IMR-90 (cell line): Measurements from ENCODE around the gene XAF1.

Experiments
- BHLHE40 ChIP-seq: fragments of 150-350 bp; IDR thresholded peaks from 2 replicates; pipeline ENCODE4 v1.6.1; 2016; ENCODE audit warnings: mild to moderate bottlenecking, low read depth, low read length
- CEBPB ChIP-seq: IDR thresholded peaks from 2 replicates; pipeline ENCODE4 v1.6.1; 2012; ENCODE audit warnings: low read depth, low read length, improper control_type of control experiment
- CHD1 ChIP-seq: IDR thresholded peaks from 2 replicates; pipeline ENCODE4 v1.6.1; 2012; ENCODE audit warnings: low read depth, low read length, improper control_type of control experiment
- FOS ChIP-seq: fragments of 150-350 bp; IDR thresholded peaks from 2 replicates; pipeline ENCODE4 v1.6.1; 2016; ENCODE audit warnings: low read depth, low read length
- MAZ ChIP-seq: IDR thresholded peaks from 2 replicates; pipeline ENCODE4 v1.6.1; 2012; ENCODE audit warnings: low read depth, mild to moderate bottlenecking, low read length, improper control_type of control experiment, moderate library complexity, borderline replicate concordance
- MXI1 ChIP-seq: IDR thresholded peaks from 2 replicates; pipeline ENCODE4 v1.6.1; 2012; ENCODE audit warnings: low read depth, mild to moderate bottlenecking, low read length, moderate library complexity, borderline replicate concordance
- POLR2A ChIP-seq: IDR thresholded peaks from 2 replicates; pipeline ENCODE4 v1.6.1; 2012; ENCODE audit warnings: mild to moderate bottlenecking, low read depth, low read length
- RAD21 ChIP-seq: IDR thresholded peaks from 2 replicates; pipeline ENCODE4 v1.6.1; 2012; ENCODE audit warnings: low read length, improper control_type of control experiment
- RCOR1 ChIP-seq: IDR thresholded peaks from 2 replicates; pipeline ENCODE4 v1.6.1; 2012; ENCODE audit warnings: mild to moderate bottlenecking, low read length, improper control_type of control experiment; ENCODE audit not compliant: insufficient replicate concordance
- RFX5 ChIP-seq: IDR thresholded peaks from 2 replicates; pipeline ENCODE4 v1.8.0; 2012; ENCODE audit warnings: low read depth, mild to moderate bottlenecking, low read length, moderate library complexity
- SMC3 ChIP-seq: fragments of 150-350 bp; IDR thresholded peaks from 2 replicates; pipeline ENCODE4 v1.6.1; 2016; ENCODE audit warnings: low read depth, mild to moderate bottlenecking, antibody characterized with exemption, low read length, moderate library complexity
- TF ChIP-seq, protein P1 (sequence below): conservative IDR thresholded peaks from 2 replicates; pipeline ENCODE4 v1.5.1; 2012; ENCODE audit warnings: mild to moderate bottlenecking, low read depth, low read length, improper control_type of control experiment
- TF ChIP-seq, protein P2 (sequence below): fragments of 150-350 bp; IDR thresholded peaks from 2 replicates; pipeline ENCODE4 v1.6.1; 2017; ENCODE audit warnings: mild to moderate bottlenecking, antibody characterized with exemption, low read length, low read depth
- TF ChIP-seq, protein P3 (sequence below): fragments of 150-350 bp; IDR thresholded peaks from 2 replicates; pipeline ENCODE4 v1.6.1; 2016; ENCODE audit warnings: low read depth, mild to moderate bottlenecking, low read length, moderate library complexity, borderline replicate concordance

DNA sequence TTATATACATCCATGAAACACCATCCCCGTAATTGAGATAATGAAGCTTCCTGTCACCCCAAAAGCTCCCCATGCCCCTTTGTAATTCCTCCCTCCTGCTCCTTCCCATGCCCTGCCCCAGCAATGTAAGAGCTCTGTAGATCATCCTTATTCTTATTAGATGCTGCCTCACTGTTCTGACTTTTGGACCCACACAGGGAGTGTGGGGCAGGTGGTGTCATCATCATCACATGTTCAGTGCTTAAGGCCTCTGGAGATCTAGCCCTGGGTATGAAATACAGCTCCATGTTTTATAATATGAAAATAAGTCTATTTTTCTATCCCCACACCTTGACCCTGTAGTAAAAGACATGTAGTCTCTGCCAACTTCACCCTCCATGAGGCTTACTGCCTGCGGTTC is 1.9 kb downstream of the XAF1 start:
- TF ChIP-seq, protein P1, sequence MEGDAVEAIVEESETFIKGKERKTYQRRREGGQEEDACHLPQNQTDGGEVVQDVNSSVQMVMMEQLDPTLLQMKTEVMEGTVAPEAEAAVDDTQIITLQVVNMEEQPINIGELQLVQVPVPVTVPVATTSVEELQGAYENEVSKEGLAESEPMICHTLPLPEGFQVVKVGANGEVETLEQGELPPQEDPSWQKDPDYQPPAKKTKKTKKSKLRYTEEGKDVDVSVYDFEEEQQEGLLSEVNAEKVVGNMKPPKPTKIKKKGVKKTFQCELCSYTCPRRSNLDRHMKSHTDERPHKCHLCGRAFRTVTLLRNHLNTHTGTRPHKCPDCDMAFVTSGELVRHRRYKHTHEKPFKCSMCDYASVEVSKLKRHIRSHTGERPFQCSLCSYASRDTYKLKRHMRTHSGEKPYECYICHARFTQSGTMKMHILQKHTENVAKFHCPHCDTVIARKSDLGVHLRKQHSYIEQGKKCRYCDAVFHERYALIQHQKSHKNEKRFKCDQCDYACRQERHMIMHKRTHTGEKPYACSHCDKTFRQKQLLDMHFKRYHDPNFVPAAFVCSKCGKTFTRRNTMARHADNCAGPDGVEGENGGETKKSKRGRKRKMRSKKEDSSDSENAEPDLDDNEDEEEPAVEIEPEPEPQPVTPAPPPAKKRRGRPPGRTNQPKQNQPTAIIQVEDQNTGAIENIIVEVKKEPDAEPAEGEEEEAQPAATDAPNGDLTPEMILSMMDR = no peak
- no peak for TF ChIP-seq CHD1
- no peak for TF ChIP-seq POLR2A
- TF ChIP-seq RAD21 = no peak
- TF ChIP-seq MXI1 = no peak
- no peak for TF ChIP-seq FOS
- no peak for TF ChIP-seq SMC3
- TF ChIP-seq RCOR1 = no peak
- no peak for TF ChIP-seq MAZ
- no peak for TF ChIP-seq CEBPB
- TF ChIP-seq, protein P2, sequence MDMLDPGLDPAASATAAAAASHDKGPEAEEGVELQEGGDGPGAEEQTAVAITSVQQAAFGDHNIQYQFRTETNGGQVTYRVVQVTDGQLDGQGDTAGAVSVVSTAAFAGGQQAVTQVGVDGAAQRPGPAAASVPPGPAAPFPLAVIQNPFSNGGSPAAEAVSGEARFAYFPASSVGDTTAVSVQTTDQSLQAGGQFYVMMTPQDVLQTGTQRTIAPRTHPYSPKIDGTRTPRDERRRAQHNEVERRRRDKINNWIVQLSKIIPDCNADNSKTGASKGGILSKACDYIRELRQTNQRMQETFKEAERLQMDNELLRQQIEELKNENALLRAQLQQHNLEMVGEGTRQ = no peak
- TF ChIP-seq, protein P3, sequence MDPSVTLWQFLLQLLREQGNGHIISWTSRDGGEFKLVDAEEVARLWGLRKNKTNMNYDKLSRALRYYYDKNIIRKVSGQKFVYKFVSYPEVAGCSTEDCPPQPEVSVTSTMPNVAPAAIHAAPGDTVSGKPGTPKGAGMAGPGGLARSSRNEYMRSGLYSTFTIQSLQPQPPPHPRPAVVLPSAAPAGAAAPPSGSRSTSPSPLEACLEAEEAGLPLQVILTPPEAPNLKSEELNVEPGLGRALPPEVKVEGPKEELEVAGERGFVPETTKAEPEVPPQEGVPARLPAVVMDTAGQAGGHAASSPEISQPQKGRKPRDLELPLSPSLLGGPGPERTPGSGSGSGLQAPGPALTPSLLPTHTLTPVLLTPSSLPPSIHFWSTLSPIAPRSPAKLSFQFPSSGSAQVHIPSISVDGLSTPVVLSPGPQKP = no peak
- TF ChIP-seq BHLHE40 = no peak
- no peak for TF ChIP-seq RFX5
